ENCODE data around the gene ERICH2.

Gene ERICH2

DNA sequence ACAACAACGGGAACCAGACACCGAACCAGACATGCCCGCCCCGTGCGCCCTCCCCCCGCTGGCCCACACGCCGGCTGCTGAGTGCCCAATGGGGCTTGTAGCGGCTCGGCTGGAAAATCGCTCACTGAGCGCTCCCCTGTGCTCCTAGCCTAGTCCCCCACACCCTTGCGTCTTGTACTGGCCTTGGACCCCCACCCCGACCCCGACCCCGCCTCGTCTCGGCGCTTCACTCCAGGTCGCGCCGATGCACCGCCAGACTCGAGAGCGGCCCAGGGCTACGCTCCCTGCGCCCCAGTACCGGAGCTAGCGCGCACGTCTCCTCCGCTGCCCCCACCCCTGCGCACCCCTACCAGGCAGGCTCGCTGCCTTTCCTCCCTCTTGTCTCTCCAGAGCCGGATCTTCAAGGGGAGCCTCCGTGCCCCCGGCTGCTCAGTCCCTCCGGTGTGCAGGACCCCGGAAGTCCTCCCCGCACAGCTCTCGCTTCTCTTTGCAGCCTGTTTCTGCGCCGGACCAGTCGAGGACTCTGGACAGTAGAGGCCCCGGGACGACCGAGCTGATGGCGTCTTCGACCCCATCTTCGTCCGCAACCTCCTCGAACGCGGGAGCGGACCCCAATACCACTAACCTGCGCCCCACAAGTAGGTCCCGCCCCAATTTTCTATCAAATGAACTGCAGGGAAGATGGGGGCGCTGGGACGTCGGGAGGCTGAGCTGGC is 48.0 kb downstream of the ERICH2 start:
- DNase-seq = no peak

DNA sequence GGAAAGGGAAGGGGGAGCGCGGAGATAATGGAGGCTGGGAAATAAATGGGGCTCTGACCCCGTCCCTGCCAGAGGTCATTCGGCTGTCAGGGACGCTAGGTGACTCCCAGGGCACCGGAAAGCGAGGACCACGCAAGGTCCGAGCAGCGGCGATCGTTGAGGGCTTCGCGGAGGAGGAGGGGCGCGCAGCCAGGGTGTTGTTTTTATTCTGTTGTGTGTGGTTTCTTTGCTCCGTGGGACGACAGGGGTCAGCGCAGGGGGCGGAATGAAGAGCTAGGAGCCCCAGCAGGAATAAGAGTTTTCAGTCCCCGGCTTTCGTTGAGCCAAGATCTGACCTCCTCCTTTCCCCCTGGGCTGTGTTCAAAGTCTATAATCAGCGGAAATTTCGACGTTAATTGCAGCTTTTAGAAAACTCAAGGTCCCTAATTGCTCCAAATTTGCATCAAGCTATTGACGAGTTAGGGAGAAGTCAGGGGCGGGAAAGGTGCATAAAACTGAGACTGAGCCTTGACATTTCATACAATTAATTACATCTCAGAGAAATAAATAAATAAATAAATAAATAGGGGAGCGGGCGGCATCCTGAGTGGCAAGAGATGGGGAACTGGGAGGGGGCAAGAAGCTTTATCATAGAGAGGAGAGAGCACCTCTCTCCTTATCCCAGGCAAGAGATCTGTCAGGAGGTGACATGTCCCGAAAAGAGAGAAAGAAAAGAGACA is 48.7 kb downstream of the ERICH2 start:
- no peak for DNase-seq

DNA sequence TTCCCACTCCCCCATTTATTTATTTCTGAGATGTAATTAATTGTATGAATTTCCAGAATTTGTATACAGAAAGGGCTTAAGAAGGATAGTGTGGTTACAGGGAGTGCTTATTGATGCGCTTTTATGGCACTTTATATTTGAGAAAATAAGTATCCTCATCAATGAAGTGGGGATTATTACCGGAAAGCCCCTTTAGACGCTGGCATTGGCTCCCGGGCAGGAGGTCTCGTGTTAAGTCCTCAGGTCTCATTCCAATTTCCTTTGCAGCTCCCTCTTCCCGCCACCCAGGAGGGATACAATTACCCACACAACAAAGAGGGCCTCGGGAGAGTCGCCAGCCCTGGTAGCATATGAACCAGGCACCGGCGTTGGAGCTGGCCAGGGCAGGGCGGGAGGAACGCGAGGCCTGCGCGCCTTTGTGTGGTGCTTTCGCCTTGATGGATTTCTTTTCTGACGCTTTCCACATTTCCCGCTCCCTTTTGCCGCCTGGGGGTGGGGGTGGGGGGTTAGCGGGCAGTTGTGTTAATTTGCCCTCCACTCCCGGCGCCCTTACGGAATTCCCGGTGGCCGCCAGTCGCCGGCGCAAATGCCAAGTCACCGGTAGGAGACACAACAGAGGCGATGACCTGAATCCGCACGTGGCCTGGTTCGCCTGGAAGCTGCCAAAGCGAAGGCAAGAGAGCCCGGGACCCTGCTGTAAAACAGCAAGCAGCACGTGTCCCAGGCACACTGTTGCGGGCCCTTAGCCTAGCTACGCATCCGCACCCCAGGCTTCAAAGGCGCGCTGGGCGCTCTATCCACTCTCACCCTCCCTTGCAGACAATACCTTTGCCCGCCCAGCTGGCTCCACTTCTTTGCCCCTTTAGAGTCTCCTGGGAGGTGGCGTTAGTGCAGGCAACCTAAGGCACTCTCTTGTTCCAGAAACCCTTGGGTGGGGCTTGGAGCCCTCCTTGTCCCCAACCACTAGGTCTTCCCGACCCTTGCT is 49.8 kb downstream of the ERICH2 start:
- no peak for DNase-seq

DNA sequence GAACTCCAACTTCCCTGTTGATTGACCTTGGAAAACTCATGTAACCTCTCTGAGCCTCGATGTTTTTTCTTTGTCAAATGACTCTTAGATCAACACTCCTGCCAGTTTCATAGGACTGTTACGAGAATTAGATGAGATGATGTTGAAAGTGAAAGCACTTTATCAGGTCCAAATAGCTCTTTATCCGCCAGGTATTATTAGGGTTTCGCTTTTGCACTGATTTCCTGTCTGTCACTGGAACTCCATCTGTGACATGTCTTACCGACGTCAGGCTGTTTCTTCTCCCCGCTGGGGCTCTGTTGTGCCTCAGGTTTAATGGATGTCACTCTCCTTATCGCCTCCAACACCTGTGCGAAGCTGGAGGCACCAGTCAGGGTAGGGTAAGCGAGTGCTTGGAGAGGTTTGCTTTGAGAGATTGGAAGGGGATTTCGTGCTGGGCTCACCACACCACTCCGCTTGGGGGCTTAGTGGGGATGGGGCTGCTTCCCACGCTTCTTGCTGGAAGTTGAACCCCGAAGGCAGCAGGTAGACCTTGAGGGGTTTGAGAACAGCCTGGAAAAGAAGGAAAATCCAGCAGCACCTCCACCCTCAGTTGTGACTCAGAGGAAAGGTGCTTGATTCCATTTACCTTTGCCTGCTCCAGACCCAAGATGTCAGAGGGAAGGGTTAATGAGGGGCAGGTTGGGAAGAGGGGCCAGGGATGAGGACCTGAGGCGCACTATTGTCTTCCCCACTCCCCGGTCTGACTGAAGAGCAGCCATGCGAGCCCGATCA is 50.8 kb downstream of the ERICH2 start:
- DNase-seq = no peak

DNA sequence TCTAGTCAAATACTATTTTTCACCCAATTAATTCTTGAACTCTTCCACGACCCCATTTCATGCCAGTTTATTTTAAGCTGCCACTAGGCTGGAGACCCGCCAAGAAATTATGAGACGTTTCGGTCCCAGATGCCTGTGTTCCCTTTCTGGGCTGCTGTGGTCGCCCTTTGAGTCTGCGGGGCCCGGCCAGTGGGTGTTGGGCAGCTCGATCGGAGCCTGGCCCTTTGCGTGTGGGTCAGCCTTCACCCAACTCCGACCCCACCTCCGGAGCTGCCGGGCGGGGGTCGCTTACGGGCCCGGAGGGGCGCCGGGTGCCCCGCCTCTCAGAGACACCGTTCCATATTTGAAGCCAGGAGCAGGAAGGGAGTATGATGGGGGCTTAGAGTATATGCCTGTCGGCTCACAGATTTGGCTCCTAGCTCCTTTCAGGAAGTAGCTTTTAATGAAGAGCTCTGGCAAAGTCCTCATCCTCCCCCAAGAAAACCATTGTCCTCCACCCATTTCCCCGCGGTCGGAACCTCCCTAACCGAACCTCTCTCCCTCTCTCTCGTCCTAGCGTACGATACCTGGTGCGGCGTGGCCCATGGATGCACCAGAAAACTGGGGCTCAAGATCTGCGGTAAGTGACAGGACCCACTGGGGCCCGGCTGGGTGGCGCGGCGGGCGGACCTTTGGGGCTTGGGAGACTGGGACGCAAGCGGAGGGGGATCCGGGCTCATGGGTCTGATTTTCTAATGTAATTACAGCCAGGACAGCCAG is 51.5 kb downstream of the ERICH2 start:
- DNase-seq = no peak

DNA sequence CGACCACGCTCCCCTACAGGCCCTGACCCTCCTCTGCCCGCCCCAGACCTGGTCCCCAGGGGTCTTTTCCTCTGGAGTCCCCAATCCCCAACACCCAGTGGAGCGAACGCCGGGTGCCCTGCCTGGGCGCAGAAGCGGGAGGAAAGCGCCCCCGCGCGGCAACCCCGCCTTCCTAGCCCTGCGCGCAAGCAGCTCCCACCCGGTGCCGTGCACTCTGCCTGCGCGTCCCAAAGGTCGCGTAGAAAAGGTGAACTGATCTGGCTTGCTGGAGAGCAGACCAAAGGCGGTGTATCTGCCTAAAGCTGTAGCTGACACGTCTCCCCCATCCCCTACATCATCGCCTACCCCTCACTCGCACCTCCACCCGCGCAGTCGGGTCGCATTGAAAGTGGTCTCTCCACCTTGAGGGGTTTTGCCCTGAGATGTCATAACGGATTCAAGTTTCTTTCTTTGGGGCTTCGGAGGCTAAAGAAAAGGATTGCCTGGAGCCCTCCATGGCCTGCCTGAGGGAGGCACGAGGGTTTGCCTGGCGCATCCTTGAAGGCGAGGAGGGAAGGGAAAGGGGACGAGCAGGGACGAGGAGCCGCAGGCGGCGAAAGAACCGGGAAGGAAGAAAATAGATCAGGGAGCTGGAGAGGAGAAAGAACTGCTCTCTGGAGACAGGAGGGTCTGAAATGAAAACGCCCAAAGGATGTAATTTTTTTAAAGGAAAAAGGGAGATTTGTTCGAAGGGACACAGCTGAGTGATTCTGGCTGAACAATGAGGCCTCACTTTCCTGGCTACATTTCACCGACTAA is 52.3 kb downstream of the ERICH2 start:
- no peak for DNase-seq

DNA sequence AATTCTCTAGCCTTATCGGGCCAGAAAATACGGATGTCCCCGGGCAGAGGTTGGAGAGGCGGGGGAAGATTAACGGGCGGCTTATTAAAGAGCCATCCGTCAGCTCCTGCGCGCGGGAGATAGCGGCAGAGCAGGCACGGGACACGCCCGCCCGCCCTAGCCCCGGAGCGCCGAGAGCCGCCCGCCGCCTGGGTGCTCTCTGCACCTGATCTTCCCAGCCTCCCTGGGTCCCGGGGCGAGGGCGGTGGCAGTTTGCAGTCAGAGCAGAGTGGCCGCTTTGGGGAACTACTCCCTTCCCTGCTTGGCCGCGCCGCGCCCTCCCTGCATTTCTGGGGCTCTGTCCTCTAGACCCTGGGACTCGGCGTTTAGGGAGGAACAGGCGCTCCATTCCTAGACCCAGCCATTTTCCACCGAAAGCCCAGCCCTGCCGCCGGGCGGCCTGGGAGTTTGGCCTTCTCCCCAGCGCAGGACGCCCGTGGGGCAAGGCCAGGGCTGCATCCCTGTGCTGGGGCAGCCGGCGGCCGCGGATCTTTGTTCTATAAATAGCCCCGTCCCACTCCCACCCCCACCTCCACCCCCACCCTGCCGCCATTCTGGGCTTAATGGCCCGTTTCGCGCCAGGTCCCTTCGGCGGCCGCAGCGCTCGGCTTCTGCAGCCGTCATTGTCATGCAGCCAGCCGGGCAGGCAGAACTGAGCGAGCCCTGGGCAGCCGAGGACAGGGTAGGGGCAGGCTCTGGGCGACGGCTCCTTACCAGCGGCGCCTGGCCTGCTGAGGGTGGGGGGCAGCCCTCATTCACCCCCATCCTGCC is 53.1 kb downstream of the ERICH2 start:
- DNase-seq = no peak

DNA sequence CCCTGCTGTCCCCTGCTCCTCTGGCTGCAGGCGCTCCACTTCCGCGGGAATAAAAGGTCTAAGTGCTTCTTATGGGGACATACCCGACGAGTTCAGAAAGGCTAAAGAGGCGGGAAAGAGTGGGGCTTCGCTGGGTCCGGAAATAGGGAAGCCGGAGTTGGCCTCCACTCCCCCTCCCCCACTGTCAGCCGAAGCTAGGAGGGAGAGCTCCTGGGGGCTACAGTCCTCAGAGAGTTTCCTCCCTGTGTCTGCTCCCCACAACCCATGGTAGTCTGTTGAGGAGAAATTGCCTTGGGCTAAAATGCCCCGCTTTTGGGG is 53.7 kb downstream of the ERICH2 start:
- no peak for DNase-seq

DNA sequence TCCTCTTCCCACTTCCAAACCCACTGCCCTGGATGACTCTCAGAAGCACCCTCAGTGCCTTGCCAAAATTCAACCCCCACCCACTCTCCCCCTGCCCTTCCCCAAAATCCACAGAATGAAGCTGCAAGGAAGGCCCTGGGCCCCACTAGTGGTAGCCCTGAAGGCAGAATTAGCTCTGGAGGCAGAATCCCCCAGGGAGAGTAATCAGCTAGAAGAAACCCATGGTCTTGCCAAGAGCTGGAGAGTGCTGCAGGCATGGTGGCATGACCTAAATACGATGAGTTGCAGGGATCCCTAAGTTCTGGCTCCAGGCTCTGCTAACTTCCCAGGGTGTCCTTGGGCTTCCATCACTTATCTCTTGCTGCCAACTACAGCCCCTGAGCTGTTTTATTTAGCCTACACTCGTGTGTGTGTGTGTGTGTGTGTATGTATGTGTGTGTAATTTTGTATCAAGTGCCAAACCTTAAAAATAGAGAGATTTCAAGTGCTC is 54.4 kb downstream of the ERICH2 start:
- no peak for DNase-seq

DNA sequence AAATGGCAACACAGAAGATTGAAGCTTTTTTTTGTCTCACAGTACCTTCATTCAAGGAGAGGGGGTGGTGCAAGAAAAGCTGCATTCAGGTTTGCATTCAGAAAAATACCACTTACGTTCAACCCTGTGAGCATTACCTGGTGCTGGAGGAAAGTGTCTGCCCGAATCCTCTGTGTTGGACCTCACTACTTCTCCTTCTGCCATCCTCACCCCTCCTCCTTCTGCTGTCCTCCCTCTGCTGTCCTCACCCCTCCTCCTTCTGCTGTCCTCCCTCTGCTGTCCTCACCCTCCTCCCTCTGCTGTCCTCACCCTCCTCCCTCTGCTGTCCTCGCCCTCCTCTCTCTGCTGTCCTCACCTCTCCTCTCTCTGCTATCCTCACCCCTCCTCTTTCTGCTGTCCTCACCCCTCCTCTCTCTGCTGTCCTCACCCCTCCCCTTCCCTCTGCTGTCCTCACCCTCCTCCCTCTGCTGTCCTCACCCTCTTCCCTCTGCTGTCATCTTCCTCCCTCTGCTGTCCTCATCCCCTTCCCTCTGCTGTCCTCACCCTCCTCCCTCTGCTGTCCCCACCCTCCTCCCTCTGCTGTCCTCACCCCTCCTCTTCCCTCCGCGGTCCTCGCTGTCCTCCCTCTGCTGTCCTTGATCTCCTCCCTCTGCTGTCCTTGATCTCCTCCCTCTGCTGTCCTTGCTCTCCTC is 57.8 kb downstream of the ERICH2 start:
- DNase-seq = no peak

DNA sequence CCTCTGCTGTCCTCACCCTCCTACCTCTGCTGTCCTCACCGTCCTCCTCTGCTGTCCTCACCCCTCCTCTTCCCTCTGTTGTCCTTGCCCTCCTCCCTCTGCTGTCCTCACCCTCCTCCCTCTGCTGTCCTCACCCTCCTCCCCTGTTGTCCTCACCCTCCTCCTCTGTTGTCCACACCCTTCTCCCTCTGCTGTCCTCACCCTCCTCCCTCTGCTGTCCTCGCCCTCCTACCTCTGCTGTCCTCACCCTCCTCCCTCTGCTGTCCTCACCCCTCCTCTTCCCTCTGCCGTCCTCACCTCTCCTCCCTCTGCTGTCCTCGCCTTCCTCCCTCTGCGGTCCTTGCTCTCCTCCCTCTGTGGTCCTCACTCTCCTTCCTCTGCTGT is 58.3 kb downstream of the ERICH2 start:
- no peak for DNase-seq

DNA sequence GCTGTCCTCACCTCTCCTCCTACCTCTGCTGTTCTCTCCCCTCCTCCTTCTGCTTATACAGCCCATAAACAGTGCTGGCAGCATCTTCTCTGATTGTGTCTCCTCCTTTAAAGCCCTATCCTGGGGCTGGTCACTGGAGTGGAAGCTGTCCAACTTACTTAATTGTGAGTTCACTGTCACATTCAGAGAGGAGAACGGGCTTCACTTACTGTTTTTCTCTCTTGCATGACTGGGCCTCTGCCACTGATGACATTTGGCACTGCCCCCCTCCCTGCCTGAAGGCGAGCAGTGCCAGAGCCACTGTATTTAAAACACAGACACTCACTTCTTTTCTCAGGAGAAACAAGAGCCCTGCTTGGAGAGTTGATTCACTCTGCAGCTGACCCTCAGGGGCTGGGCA is 58.9 kb downstream of the ERICH2 start:
- no peak for DNase-seq

DNA sequence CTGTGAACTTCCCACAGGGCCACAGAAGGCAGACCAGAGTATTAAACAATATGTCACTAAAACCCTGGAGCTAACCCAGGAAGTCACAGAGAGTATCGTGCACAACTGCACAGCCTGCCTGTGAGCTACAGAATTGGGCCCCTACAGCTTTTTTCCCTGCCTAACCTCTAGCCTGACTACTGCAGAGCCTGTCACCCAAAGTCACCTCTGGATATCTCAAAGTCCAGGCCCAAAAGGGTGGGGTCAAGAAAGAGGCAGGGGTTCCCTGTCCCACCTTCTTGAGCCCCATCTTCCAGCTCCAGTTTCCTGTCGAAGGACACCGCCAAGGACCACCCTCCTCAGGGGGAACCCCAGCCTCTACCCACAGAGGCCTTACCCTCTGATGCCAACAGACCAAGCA is 60.0 kb downstream of the ERICH2 start:
- no peak for DNase-seq

DNA sequence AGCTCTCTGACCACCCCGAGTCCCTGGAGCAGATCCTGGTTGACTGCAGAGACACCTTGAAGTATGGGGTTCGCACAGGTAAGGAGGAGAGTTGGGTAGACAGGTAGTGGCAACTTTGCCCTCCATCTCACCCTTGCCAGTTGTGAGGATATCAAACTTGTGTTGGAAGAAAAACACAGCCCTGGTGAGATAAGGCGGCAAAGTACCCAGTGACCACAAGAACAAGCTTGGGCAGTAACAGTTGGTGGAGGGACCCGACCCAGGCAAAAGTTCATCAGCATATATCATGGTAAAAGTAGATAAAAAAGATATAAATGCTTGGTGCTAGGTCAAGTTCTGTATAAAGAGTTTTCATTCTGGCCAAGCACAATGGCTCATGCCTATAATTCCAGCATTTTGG is 60.9 kb downstream of the ERICH2 start:
- no peak for DNase-seq

DNA sequence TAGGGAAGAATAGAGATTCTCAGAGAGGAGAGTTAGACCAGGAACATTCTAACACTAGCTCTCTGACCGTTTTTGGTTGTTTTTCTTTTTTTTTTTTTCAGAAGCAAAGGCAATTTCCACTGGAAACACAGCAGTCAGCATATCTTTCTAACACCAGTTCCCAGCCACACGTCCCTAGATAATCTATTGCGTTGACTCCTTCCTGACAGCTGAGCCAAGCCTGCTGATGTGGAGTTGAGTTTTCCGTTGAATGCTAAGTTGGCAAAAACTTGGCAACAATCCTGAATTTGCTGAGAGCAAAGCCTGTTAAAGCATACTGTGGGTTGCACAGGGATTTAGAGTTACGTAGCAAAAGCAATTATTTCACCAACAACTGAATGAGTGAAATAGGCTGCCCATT is 65.8 kb downstream of the ERICH2 start:
- DNase-seq = no peak

DNA sequence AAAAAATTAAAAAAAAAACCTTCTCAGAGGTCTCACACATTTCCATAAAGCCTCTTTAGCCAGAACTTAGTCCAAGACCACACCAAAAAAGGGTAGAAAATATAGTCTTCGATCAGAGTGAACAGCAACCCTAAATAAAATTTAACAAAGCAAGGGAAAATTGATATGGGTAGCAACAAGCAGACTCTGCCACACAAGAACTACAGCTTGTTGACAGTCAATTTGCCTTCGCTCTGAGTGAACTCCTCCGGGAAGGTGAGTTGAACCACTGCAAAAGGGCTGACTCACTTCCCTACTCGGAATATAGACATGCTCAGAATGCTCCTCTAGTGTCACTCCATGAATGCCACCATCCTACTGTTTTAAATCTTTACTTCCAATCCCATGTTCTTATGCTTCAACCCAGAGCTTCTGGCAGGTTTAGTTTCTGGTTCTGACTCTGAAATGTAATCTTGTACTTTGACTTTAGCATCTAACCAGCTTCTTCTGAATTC is 70.6 kb downstream of the ERICH2 start:
- DNase-seq = no peak

DNA sequence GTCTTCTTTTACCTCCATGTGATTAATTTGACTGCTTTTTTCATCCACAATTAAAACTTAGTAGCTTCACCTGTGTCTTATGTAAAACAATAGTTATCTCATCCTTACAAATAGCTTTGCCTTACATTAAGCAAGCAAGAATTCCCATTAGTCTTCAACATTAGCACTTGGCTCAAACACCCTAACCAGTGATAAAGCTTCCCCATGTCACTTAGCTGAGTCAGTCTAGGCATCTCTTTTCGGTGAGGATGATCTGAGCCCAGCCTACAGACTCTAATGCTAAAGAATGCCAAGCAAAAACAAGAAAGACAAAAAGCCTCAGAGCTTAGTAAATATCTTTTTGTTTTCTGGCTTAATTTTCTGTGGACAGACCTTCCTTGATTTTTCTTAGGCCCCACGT is 72.6 kb downstream of the ERICH2 start:
- no peak for DNase-seq

DNA sequence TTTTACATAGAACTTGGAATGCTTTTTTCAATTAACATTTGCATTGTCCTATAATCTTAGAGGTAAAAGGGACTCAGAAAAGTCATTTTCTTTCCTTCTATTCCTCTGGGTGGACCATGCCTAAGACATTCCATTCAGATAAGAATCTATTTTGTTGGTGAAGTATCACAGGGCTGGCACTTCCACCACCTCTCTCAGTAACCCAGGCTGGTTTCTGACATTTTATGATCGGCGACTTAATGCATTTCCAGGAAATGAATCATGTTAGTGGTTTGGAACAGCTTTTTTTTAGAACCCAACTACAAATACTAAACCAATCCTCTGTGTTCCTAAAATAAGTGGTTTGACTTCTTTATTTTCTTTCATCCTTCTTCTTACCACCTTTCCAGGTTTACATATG is 73.5 kb downstream of the ERICH2 start:
- no peak for DNase-seq

DNA sequence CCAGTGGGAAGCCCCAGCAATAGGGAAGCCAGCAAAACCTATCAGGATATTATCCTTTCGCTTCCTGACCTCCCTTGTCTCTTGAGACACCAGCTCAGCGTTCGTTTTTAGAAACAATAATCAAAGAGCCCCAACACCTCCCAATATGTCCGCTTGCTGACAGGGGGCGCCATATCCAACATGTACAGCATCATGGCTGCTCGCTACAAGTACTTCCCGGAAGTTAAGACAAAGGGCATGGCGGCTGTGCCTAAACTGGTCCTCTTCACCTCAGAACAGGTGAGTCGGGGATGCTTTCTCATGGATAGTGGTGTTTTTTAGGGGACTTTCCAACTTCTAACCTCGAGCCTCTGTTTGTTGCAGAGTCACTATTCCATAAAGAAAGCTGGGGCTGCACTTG is 75.2 kb downstream of the ERICH2 start:
- DNase-seq = no peak

Data from NCI-H187 treated with DMSO at 0.1 percent for 48 hours (cell line).